ENCODE results near the gene COTL1. TPM values are rescaled to one million over a fixed set of nuclear protein-coding genes. Genes with fewer than 3 reads are reported as not detected.
"Not testable (repeated sequence)": the region's sequence is repeated elsewhere in the genome, so short reads cannot be mapped to it uniquely, and the experiment has no call there.

COTL1 gene
- total and polyA plus RNA-seq, 2 donors, result 31.8 to 82.7 TPM

DNA sequence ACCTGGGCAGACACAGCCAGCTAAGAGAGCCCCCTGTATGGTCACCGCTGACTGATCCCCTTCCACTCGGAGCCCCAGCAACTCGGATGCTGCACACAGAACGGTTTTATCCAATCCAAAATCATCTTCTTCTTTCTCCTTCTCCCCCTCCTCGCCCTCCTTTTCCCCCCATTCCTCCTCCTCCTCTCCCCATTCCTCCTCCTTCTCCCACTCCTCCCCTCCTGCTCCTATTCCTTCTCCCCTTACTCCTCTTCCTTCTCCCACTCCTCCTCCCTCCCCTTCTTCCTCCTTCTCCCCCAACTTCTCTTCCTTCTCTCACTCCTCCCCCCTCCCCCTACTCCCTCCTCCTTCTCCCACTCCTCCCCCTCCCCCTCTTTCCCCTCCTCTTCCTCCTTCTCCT is 83.1 kb downstream of the COTL1 start:
- 95% methylated on average over 5 of the region's 5 CpGs for WGBS
- Histone ChIP-seq H3K27ac (ENCODE audit: low read depth) (no peak overlapping the region), H3K36me3 (ENCODE audit: insufficient read depth) (no peaks in the 10 kb centered on the region), H3K4me1 (ENCODE audit: insufficient read depth) (no peaks in the 10 kb centered on the region), H3K4me3 (ENCODE audit: low read depth, low read length) (no peak overlapping the region)
- no peak for DNase-seq (ENCODE audit: extremely low spot score)

- DNase-seq (ENCODE audit: extremely low spot score), result no peak
- peak overlapping the region; percentile 27 for H3K27ac ChIP-seq (ENCODE audit: low read depth)
- no peaks in the 10 kb centered on the region for H3K36me3 ChIP-seq (ENCODE audit: insufficient read depth)
- no peak overlapping the region for H3K4me3 ChIP-seq (ENCODE audit: low read depth, low read length)
- H3K4me1 ChIP-seq (ENCODE audit: insufficient read depth), result no peaks in the 10 kb centered on the region
- WGBS, result 58% methylated on average over 11 of the region's 11 CpGs
Observed at GRCh38 chr16:84532855-84533486, 84.9 kb downstream of the COTL1 start.

- no peaks in the 10 kb centered on the region for H3K4me1 ChIP-seq (ENCODE audit: insufficient read depth)
- H3K4me3 ChIP-seq (ENCODE audit: low read depth, low read length), result no peak overlapping the region
- H3K27ac ChIP-seq (ENCODE audit: low read depth), result no peak overlapping the region
- WGBS, result 10% methylated on average over 10 of the region's 10 CpGs
- DNase-seq (ENCODE audit: extremely low spot score), result peak; percentile 62
- no peaks in the 10 kb centered on the region for H3K36me3 ChIP-seq (ENCODE audit: insufficient read depth)
Observed at GRCh38 chr16:84532291-84532724, 85.6 kb downstream of the COTL1 start.

DNA sequence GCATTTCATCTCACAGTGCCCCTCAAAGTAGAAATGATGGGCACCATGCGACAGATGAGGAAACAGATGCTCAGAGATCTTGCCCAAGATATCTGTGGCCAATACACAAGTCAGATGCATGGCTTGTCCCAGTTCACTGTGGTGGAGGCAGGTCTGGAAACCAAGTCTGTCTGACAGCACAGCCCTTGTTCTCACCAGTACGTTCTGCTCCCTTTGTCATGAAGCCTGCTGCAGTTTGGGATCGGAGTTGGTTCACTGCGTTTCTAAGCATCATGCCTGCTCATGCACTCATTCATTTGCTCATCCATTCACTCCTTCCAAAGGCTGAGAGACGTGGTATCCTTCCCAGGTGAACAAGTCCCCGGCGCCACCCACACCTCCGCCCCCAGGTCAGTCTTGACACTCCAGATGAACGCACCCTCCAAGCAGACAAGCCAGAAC is 86.2 kb downstream of the COTL1 start:
- H3K4me1 ChIP-seq (ENCODE audit: insufficient read depth), result no peaks in the 10 kb centered on the region
- WGBS, result 42% methylated on average over 9 of the region's 9 CpGs
- DNase-seq (ENCODE audit: extremely low spot score), result no peak
- no peak overlapping the region for H3K27ac ChIP-seq (ENCODE audit: low read depth)
- H3K36me3 ChIP-seq (ENCODE audit: insufficient read depth), result no peaks in the 10 kb centered on the region
- H3K4me3 ChIP-seq (ENCODE audit: low read depth, low read length), result no peak overlapping the region

DNA sequence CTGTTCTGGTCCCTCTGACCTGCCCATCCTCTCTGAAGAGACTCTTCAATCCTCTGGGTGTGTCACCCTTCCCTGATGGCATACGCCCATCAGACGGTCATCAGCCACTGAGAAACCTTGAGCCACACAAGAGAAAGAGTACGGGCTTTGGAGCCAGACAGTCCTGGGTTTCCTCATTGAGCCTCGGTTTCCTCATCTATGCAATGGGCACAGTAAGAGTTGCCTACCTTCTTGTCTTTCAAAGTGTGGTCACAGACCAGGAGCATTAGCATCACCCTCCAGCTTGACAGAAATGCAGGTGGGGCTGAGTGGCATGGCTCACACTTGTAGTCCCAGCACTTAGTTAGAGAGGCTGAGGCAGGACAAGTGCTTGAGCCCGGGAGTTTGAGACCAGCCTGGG is 87.3 kb downstream of the COTL1 start:
- H3K4me1 ChIP-seq (ENCODE audit: insufficient read depth), result no peaks in the 10 kb centered on the region

DNA sequence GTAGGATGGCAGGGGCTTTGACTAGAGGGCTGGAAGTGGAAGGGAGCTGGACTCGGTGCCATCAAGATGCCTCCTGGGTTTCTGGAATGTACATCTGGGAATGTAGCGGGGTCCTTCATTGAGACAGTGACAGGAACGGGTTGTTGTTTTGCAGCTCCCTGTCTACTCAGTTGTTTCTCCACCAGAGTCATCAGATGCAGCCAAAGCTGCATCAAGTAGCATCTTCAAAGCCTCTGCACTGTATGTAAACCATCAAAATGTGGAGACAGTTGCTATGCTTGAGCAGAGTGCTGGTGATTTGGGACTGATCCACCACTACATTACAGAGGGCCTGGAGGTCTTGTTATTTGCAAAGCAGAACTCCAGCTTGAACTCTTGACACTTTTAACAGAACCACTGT is 88.3 kb downstream of the COTL1 start:
- over 99% methylated on average over 3 of the region's 3 CpGs for WGBS
- no peaks in the 10 kb centered on the region for H3K4me1 ChIP-seq (ENCODE audit: insufficient read depth)
- H3K36me3 ChIP-seq (ENCODE audit: insufficient read depth), result no peaks in the 10 kb centered on the region
- no peak overlapping the region for H3K27ac ChIP-seq (ENCODE audit: low read depth)
- no peak for DNase-seq (ENCODE audit: extremely low spot score)
- no peak overlapping the region for H3K4me3 ChIP-seq (ENCODE audit: low read depth, low read length)

More for the DNA sequence above, 87.3 kb downstream of the COTL1 start:
- Histone ChIP-seq H3K27ac (ENCODE audit: low read depth) (no peak overlapping the region), H3K4me3 (ENCODE audit: low read depth, low read length) (no peak overlapping the region), H3K36me3 (ENCODE audit: insufficient read depth) (no peaks in the 10 kb centered on the region)
- 97% methylated on average over 5 of the region's 5 CpGs for WGBS
- no peak for DNase-seq (ENCODE audit: extremely low spot score)

GRCh38 chr16:84528322-84528721 is 89.6 kb downstream of the COTL1 start:
- 78% methylated on average over 6 of the region's 6 CpGs for WGBS
- no peak overlapping the region for H3K27ac ChIP-seq (ENCODE audit: low read depth)
- H3K4me1 ChIP-seq (ENCODE audit: insufficient read depth), result no peaks in the 10 kb centered on the region
- H3K36me3 ChIP-seq (ENCODE audit: insufficient read depth), result no peaks in the 10 kb centered on the region
- no peak overlapping the region for H3K4me3 ChIP-seq (ENCODE audit: low read depth, low read length)
- no peak for DNase-seq (ENCODE audit: extremely low spot score)

DNA sequence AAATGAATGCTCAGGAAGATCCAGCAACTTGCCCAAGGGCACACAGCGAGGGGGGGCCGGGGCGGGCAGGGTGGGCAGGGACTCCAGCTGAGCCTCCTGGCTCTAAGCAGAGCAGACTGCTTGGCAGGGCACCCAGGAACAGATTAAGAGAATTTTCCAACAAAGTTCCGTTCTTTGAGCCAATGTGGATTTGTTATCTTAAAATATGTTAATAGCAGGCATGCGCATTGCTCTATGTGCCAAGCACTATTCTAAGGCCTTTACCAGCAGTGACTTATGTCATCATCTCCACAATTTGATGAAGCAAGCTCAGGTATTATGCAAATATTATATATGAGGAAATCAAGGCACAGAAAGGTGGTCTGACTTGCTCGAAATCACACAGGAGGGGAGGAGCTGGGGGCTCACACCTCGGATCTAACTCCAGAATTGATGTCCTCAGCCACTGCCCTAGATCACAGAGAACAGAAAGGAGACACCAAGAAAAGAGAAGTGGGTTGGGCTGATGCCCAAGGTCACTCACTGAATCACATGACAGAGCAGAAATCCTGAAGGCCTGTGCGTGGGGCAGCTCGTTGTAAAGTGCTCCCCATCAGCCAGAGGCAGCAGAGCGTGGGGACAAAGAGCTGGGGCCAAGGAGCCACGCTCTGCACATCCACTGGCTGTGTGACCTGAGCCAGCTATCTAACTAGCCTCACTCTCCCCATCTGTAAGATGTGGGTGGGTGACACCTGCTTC is 90.2 kb downstream of the COTL1 start:
- H3K27ac ChIP-seq (ENCODE audit: low read depth), result no peak overlapping the region
- DNase-seq (ENCODE audit: extremely low spot score), result no peak
- H3K4me3 ChIP-seq (ENCODE audit: low read depth, low read length), result no peak overlapping the region
- no peaks in the 10 kb centered on the region for H3K36me3 ChIP-seq (ENCODE audit: insufficient read depth)
- WGBS, result 50% methylated on average over 11 of the region's 11 CpGs
- no peaks in the 10 kb centered on the region for H3K4me1 ChIP-seq (ENCODE audit: insufficient read depth)

GRCh38 chr16:84526794-84527531 is 90.9 kb downstream of the COTL1 start:
- WGBS, result 12% methylated on average over 29 of the region's 29 CpGs
- no peak for DNase-seq (ENCODE audit: extremely low spot score)
- no peaks in the 10 kb centered on the region for H3K36me3 ChIP-seq (ENCODE audit: insufficient read depth)
- no peak overlapping the region for H3K4me3 ChIP-seq (ENCODE audit: low read depth, low read length)
- H3K4me1 ChIP-seq (ENCODE audit: insufficient read depth), result no peaks in the 10 kb centered on the region
- H3K27ac ChIP-seq (ENCODE audit: low read depth), result no peak overlapping the region

DNA sequence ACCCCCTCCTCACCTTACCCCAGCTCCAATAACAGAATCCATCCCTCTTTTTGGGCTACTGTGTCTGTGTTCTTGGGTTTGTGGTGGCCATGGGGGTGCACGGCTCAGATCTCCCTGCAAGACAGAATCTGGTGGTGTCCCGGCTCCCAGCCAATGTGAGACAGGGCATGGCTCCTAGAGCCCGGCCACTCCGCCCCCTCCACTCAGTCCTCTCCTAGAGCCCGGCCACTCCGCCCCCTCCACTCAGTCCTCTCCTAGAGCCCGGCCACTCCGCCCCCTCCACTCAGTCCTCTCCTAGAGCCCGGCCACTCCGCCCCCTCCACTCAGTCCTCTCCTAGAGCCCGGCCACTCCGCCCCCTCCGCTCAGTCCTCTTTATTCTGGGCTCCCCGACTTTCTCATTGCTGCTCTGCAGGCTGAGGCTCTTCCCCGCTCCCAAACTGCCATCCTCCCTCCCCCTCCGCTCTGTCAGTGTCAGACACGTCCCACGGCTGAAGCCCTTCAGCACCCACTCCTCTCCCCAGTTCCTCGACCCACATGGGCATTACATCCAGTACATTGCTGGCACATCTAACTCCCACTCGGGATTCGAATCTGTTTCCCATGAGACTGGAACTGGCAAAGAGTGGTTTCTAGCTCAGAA is 92.8 kb downstream of the COTL1 start:
- not testable (repeated sequence) for H3K36me3 ChIP-seq (ENCODE audit: insufficient read depth); H3K4me3 ChIP-seq (ENCODE audit: low read depth, low read length); DNase-seq (ENCODE audit: extremely low spot score); H3K27ac ChIP-seq (ENCODE audit: low read depth); H3K4me1 ChIP-seq (ENCODE audit: insufficient read depth)
- 80% methylated on average over 19 of the region's 21 CpGs for WGBS

- H3K4me1 ChIP-seq (ENCODE audit: insufficient read depth), result no peaks in the 10 kb centered on the region
- H3K36me3 ChIP-seq (ENCODE audit: insufficient read depth), result no peaks in the 10 kb centered on the region
- WGBS, result 80% methylated on average over 14 of the region's 14 CpGs
- DNase-seq (ENCODE audit: extremely low spot score), result no peak
- no peak overlapping the region for H3K27ac ChIP-seq (ENCODE audit: low read depth)
- H3K4me3 ChIP-seq (ENCODE audit: low read depth, low read length), result no peak overlapping the region
Observed at GRCh38 chr16:84524346-84524920, 93.4 kb downstream of the COTL1 start.

DNA sequence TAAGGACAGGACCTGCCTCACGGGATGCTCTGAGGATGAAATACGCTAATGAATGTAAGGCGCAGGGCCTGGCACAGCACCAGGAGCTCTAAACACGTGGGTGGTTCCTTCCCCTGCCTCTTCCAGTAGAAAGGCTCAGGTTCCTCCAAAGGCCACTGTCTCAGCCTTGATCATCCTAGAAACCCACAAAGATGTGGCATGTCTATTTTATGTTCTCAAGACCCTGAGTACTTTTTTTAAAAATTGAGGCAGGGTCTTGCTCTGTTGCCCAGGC is 96.4 kb downstream of the COTL1 start:
- no peaks in the 10 kb centered on the region for H3K36me3 ChIP-seq (ENCODE audit: insufficient read depth)
- WGBS, result 72% methylated on average over 4 of the region's 4 CpGs
- H3K4me1 ChIP-seq (ENCODE audit: insufficient read depth), result no peaks in the 10 kb centered on the region
- no peak for DNase-seq (ENCODE audit: extremely low spot score)
- no peak overlapping the region for H3K4me3 ChIP-seq (ENCODE audit: low read depth, low read length)
- no peak overlapping the region for H3K27ac ChIP-seq (ENCODE audit: low read depth)

GRCh38 chr16:84520725-84521496 is 97.0 kb downstream of the COTL1 start:
- no peak for DNase-seq (ENCODE audit: extremely low spot score)

More at GRCh38 chr16:84520725-84521496, 97.0 kb downstream of the COTL1 start:
- Histone ChIP-seq H3K4me1 (ENCODE audit: insufficient read depth) (no peaks in the 10 kb centered on the region), H3K36me3 (ENCODE audit: insufficient read depth) (no peaks in the 10 kb centered on the region), H3K27ac (ENCODE audit: low read depth) (no peak overlapping the region), H3K4me3 (ENCODE audit: low read depth, low read length) (no peak overlapping the region)
- WGBS, result 67% methylated on average over 17 of the region's 17 CpGs
